HepG2 (cell line): Measurements from ENCODE around the gene CCT5. TPM values are rescaled to one million over a fixed set of nuclear protein-coding genes. Genes with fewer than 3 reads are reported as not detected.
A peak's percentile ranks its signal among the peaks of the same experiment; 100 is the strongest.

Source experiments
- ATAC-seq: fragments of 200-7000 bp; cut with Tn5 transposase; 3 replicates; pipeline ENCODE4 v1.9.1; 2020; ENCODE audit warnings: mild to moderate bottlenecking, moderate library complexity
- BruUV-seq: library from RNA; stranded (reverse); fragments of 400-500 nt; replicated peaks from 2 replicates; lab custom pipeline; 2021; lab: Mats Ljungman, UMichigan
- CTCF ChIA-PET: fragments of 300-600 bp; formaldehyde crosslinking; extraction: SDS; loops from one replicate; lab custom pipeline; 2021; ENCODE audit warnings: low total read pairs, inconsistent platforms, low intra/inter-chr PET ratio; lab: Yijun Ruan, JAX
- POLR2A ChIA-PET: fragments of 350-600 bp; sonication (Branson Sonifier 250); formaldehyde crosslinking; loops from one replicate; lab custom pipeline; 2020; ENCODE audit warnings: antibody characterized with exemption, inconsistent platforms; lab: Yijun Ruan, JAX
- DNase-seq: peaks from one replicate; pipeline ENCODE4 v3.0.0-alpha.2; 2015; ENCODE audit warnings: low spot score
- FAIRE-seq: peaks from 3 replicates; lab custom pipeline; 2011; peaks lifted over from hg19 to GRCh38; lab: Jason Lieb, UNC
- H2AFZ ChIP-seq: one replicate; pipeline ENCODE4 v1.6.1; 2011; ENCODE audit warnings: low read length, inconsistent platforms
- H3K27ac ChIP-seq: fragments of 300-600 bp; 3 replicates; pipeline ENCODE4 v1.8.0; 2011; ENCODE audit warnings: mixed run types, mild to moderate bottlenecking, mixed read lengths, low read length, inconsistent platforms; ENCODE audit not compliant: insufficient read depth; ENCODE audit errors: extremely low read length
- H3K27me3 ChIP-seq, 2 experiments: fragments of 200-600 bp in 1 of 2; 2 replicates in 1 of 2; 3 replicates in 1 of 2; pipeline versions ENCODE4 v1.6.0 to v1.8.0; 2011; ENCODE audit warnings: low read length in 2 of 2, mild to moderate bottlenecking in 2 of 2, moderate library complexity in 2 of 2, inconsistent platforms in 1 of 2; ENCODE audit not compliant: insufficient read depth in 2 of 2, control insufficient read depth in 1 of 2
- H3K36me3 ChIP-seq, 2 experiments: fragments of 200-600 bp in 1 of 2; replicated peaks in 1 of 2; 2 replicates in 1 of 2; 3 replicates in 1 of 2; pipeline versions ENCODE4 v1.5.1 to v1.8.0; 2011; ENCODE audit warnings: low read length in 2 of 2, inconsistent platforms in 1 of 2; ENCODE audit not compliant: insufficient read depth in 2 of 2, control insufficient read depth in 1 of 2
- H3K4me1 ChIP-seq: 2 replicates; pipeline ENCODE4 v1.5.1; 2012; ENCODE audit warnings: low read length, inconsistent platforms; ENCODE audit not compliant: insufficient read depth
- H3K4me2 ChIP-seq: 2 replicates; pipeline ENCODE4 v1.6.0; 2011; ENCODE audit warnings: low read depth, low read length, inconsistent platforms
- H3K4me3 ChIP-seq, 3 experiments: fragments of 200-600 bp in 1 of 3; sonication (generic), shearing (Covaris generic) in 1 of 3; replicated peaks in 1 of 3; 2 replicates each; pipeline ENCODE4 v1.5.1; 2011 to 2016; ENCODE audit warnings: low read length in 3 of 3, inconsistent platforms in 2 of 3, low read depth in 2 of 3, mild to moderate bottlenecking in 2 of 3, control low read depth in 1 of 3, mixed read lengths in 1 of 3; ENCODE audit not compliant: insufficient read depth in 1 of 3
- H3K79me2 ChIP-seq: one replicate; pipeline ENCODE4 v1.6.1; 2011; ENCODE audit warnings: low read length, inconsistent platforms; ENCODE audit not compliant: insufficient read depth
- H3K9ac ChIP-seq: 2 replicates; pipeline ENCODE4 v1.6.0; 2011; ENCODE audit warnings: mild to moderate bottlenecking, low read depth, low read length, inconsistent platforms; ENCODE audit not compliant: insufficient read depth
- H3K9me3 ChIP-seq: 2 replicates; pipeline ENCODE4 v1.5.1; 2012; ENCODE audit warnings: mild to moderate bottlenecking, low read length
- H4K20me1 ChIP-seq: 2 replicates; pipeline ENCODE4 v1.6.0; 2011; ENCODE audit warnings: inconsistent platforms, mild to moderate bottlenecking, low read length, moderate library complexity; ENCODE audit not compliant: insufficient read depth
- NCOR1 ChIP-seq: fragments of 200-600 bp; sonication (generic); IDR thresholded peaks from 2 replicates; pipeline ENCODE4 v1.7.0; 2017; ENCODE audit warnings: antibody characterized with exemption, low read length, borderline replicate concordance
- ZNF629 ChIP-seq: sonication (generic); formaldehyde crosslinking; conservative IDR thresholded peaks from 2 replicates; pipeline ENCODE4 v1.5.0; 2020; ENCODE audit warnings: missing genetic modification reagents
- WGBS: methylation state at CpG from one replicate; pipeline ENCODE4 v1.1.6; 2017; ENCODE audit warnings: low lambda C conversion rate; 5-methylcytosine and 5-hydroxymethylcytosine counted together
- in situ Hi-C: cut with HindIII; loops from 2 replicates; pipeline ENCODE4 v1.10.0; 2017; ENCODE audit warnings: low pct_unique_long_range_greater_than_20kb; ENCODE audit not compliant: extremely low pct_ligation_motif_present
- intact Hi-C: fragments of 100-400 bp; cut with micrococcal nuclease; formaldehyde crosslinking; loops from one replicate; pipeline ENCODE4 v1.10.0; 2022; ENCODE audit not compliant: unreplicated experiment
- polyA plus RNA-seq, 8 experiments: library from polyadenylated mRNA; depleted of rRNA in 3 of 8; stranded (reverse) in 7 of 8; unstranded in 1 of 8; fragments of >200 nt; fragmentation: Illumina TruSeq in 4 of 8; extraction: Trizol in 4 of 8; gene quantifications; 2 replicates each; pipeline versions ENCODE4 v1.2.1 to v1.2.3, GENCODE V29; 2011 to 2016; ENCODE audit warnings: low read depth in 4 of 8, missing spikeins in 1 of 8, mixed read lengths in 1 of 8; ENCODE audit not compliant: insufficient read depth in 1 of 8
- total RNA-seq, 5 experiments: library from RNA; depleted of rRNA; stranded (reverse); fragments of >200 nt; fragmentation: Illumina TruSeq; extraction: Trizol; gene quantifications; 2 replicates each; pipeline ENCODE4 v1.2.3, GENCODE V29; 2016; ENCODE audit warnings: low read depth in 1 of 5
- TF ChIP-seq, protein P1 (sequence below): sonication (generic); formaldehyde crosslinking; IDR thresholded peaks from 2 replicates; pipeline ENCODE4 v1.4.0; 2020; ENCODE audit warnings: mild to moderate bottlenecking, missing genetic modification reagents
- TF ChIP-seq, protein P2 (sequence below): sonication (generic); formaldehyde crosslinking; conservative IDR thresholded peaks from 2 replicates; pipeline ENCODE4 v1.8.1; 2023; ENCODE audit warnings: missing genetic modification reagents

Gene CCT5
- total and polyA plus RNA-seq, 2 of the 13 experiments (the other 11 are each of a cell fraction or from before 2014, with no cell fraction given), result 319 to 708 TPM

DNA sequence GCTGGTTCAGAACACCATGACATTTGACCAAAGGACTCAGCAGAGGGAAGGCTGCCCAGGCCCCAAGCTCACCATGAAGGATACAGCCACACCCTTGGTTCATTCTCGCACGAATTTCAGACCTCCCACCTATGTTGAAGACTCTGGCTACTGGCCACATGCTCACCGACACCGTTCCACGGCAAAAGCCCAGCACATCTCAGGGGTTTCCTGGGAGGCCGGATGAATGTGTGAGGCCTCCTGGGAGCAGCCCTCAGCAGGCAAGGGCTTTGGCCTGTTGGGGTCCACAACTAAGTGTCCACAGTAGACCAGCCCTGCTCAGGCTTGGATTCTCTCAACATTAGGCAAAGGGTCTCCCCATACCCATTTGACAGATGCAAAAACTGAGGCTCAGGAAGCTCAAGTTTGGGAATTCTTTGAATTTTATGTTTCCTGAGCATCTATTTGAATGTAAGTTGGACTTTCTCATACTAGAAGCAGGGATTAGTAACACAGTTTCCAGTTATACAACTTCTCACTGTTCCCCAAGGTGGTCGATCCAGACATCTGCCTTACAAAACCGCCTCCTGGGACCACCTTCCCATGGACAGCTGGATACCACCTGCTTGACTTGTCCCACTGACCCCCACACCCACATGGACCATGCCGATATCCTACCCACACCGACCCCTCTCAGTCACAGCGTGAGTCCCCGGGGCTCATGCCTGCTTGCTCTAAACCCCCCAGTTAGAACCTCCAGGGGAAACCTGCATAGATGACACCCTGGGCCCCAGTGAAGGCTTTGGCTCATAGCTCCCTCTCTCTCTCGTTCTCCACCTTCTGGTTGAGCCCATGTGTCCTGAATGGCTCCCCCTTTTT, 27.9 kb downstream of the CCT5 start:
- in situ Hi-C loops, result no loop called here
- FAIRE-seq (no peak), ATAC-seq (no peak), DNase-seq (no peak)
- no TSS peak for BruUV-seq
- no peak overlapping the region for H3K9ac ChIP-seq
- no peaks in the 10 kb centered on the region for H3K9me3 ChIP-seq
- no peaks in the 10 kb centered on the region for H3K79me2 ChIP-seq
- no peaks in the 10 kb centered on the region for H4K20me1 ChIP-seq
- intact Hi-C loops, result no loop called here
- no peak overlapping the region for H3K27ac ChIP-seq
- H3K36me3 ChIP-seq, result no peaks in the 10 kb centered on the region; a peak in 1 of 5 replicates
- no peak overlapping the region for H2AFZ ChIP-seq
- ChIA-PET POLR2A (no interaction called here), CTCF (no interaction called here)
- peak; percentile 78 for TF ChIP-seq ZNF629 (CRISPR knock-in tag)
- TF ChIP-seq, protein P1, sequence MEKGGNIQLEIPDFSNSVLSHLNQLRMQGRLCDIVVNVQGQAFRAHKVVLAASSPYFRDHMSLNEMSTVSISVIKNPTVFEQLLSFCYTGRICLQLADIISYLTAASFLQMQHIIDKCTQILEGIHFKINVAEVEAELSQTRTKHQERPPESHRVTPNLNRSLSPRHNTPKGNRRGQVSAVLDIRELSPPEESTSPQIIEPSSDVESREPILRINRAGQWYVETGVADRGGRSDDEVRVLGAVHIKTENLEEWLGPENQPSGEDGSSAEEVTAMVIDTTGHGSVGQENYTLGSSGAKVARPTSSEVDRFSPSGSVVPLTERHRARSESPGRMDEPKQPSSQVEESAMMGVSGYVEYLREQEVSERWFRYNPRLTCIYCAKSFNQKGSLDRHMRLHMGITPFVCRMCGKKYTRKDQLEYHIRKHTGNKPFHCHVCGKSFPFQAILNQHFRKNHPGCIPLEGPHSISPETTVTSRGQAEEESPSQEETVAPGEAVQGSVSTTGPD, result no peak
- no peak overlapping the region for H3K4me3 ChIP-seq
- no peak overlapping the region for H3K4me2 ChIP-seq
- WGBS, result 96% methylated on average over 9 of the region's 13 CpGs
- no peaks in the 10 kb centered on the region for H3K27me3 ChIP-seq
- H3K4me1 ChIP-seq, result peaks cover 14% of the 10 kb centered on the region

DNA sequence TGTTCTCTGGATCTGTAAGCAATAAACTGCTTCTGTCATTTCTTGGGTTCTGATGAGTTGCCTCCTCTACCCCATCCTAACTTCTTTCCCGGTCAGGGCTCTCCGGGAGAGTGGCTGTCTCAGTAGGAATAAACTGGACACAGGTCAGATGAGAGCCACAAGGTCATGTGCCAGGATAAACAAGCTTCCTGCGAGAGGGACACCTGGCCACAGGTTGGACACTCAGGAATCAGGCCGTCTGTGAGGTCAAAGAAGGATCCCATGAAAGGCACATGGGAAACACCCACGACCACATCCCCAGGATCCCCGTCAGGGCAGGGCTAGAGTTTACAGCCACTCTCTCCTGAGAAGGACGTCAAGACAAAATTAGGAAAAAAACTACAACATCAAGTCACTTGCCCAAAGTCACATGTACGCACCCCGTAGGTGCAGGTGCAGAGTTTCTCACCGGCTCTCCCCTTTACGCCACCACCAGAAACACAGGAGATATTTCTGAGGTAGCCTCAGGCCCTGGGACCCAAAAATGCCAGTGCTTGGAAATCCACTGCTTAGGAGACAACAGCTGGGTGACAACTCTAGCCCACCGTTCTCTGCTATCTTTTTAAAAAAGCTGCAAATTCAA, 28.7 kb downstream of the CCT5 start:
- H3K4me1 ChIP-seq, result peaks cover 13% of the 10 kb centered on the region
- no peak for DNase-seq
- H2AFZ ChIP-seq, result no peak overlapping the region
- no peak for FAIRE-seq
- intact Hi-C loops, result no loop called here
- H3K9me3 ChIP-seq, result no peaks in the 10 kb centered on the region
- no peaks in the 10 kb centered on the region for H3K27me3 ChIP-seq
- no peak for ATAC-seq
- ChIA-PET POLR2A (no interaction called here), CTCF (no interaction called here)
- no peak overlapping the region for H3K4me2 ChIP-seq
- WGBS, result 91% methylated on average over 12 of the region's 12 CpGs
- in situ Hi-C loops, result no loop called here
- H3K79me2 ChIP-seq, result no peaks in the 10 kb centered on the region
- H3K9ac ChIP-seq, result no peak overlapping the region
- no peaks in the 10 kb centered on the region for H4K20me1 ChIP-seq
- no peak overlapping the region for H3K27ac ChIP-seq
- no peak overlapping the region for H3K4me3 ChIP-seq
- H3K36me3 ChIP-seq, result no peaks in the 10 kb centered on the region; a peak in 1 of 5 replicates
- no peak for TF ChIP-seq NCOR1
- TF ChIP-seq, protein P2, sequence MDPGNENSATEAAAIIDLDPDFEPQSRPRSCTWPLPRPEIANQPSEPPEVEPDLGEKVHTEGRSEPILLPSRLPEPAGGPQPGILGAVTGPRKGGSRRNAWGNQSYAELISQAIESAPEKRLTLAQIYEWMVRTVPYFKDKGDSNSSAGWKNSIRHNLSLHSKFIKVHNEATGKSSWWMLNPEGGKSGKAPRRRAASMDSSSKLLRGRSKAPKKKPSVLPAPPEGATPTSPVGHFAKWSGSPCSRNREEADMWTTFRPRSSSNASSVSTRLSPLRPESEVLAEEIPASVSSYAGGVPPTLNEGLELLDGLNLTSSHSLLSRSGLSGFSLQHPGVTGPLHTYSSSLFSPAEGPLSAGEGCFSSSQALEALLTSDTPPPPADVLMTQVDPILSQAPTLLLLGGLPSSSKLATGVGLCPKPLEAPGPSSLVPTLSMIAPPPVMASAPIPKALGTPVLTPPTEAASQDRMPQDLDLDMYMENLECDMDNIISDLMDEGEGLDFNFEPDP (CRISPR knock-in tag), result 0 out of 2 replicates have a peak, but pooled peaks have one; percentile 22
- no TSS peak for BruUV-seq
